WI38 (cell line): ENCODE results near the gene CAND2.

Source experiments
- H3K4me3 ChIP-seq: 2 replicates; pipeline ENCODE4 v1.5.1; 2011; ENCODE audit warnings: low read depth, mild to moderate bottlenecking, control low read depth, low read length
- CTCF ChIP-seq: IDR thresholded peaks from 2 replicates; pipeline ENCODE4 v1.5.1; 2012; ENCODE audit warnings: low read depth, mild to moderate bottlenecking, control low read depth, low read length

The CAND2 gene

GRCh38 chr3:12824299-12824698 is 27.8 kb downstream of the CAND2 start:
- H3K4me3 ChIP-seq, result no peak overlapping the region
- no peak for TF ChIP-seq CTCF

GRCh38 chr3:12825156-12825555 is 28.7 kb downstream of the CAND2 start:
- H3K4me3 ChIP-seq, result no peak overlapping the region

GRCh38 chr3:12828751-12829150 is 32.3 kb downstream of the CAND2 start:
- no peak overlapping the region for H3K4me3 ChIP-seq
- TF ChIP-seq CTCF, result no peak

More at GRCh38 chr3:12825156-12825555, 28.7 kb downstream of the CAND2 start:
- TF ChIP-seq CTCF, result no peak

- no peak for TF ChIP-seq CTCF
- H3K4me3 ChIP-seq, result no peak overlapping the region
Observed at GRCh38 chr3:12829404-12829803, 32.9 kb downstream of the CAND2 start.

- TF ChIP-seq CTCF, result no peak
- no peak overlapping the region for H3K4me3 ChIP-seq
Observed at GRCh38 chr3:12829886-12830784, 33.7 kb downstream of the CAND2 start.

GRCh38 chr3:12830785-12831156 is 34.3 kb downstream of the CAND2 start:
- no peak for TF ChIP-seq CTCF

GRCh38 chr3:12831301-12831866 is 34.9 kb downstream of the CAND2 start:
- TF ChIP-seq CTCF, result no peak
- H3K4me3 ChIP-seq, result no peak overlapping the region

More at GRCh38 chr3:12830785-12831156, 34.3 kb downstream of the CAND2 start:
- H3K4me3 ChIP-seq, result no peak overlapping the region
